ENCODE data around the gene GYG1. TPM values are rescaled to one million over a fixed set of nuclear protein-coding genes. Genes with fewer than 3 reads are reported as not detected.
"Not testable (repeated sequence)": the region's sequence is repeated elsewhere in the genome, so short reads cannot be mapped to it uniquely, and the experiment has no call there.

GYG1 gene
- total RNA-seq, 1 donor from 2014 or later = 33.1 TPM

DNA sequence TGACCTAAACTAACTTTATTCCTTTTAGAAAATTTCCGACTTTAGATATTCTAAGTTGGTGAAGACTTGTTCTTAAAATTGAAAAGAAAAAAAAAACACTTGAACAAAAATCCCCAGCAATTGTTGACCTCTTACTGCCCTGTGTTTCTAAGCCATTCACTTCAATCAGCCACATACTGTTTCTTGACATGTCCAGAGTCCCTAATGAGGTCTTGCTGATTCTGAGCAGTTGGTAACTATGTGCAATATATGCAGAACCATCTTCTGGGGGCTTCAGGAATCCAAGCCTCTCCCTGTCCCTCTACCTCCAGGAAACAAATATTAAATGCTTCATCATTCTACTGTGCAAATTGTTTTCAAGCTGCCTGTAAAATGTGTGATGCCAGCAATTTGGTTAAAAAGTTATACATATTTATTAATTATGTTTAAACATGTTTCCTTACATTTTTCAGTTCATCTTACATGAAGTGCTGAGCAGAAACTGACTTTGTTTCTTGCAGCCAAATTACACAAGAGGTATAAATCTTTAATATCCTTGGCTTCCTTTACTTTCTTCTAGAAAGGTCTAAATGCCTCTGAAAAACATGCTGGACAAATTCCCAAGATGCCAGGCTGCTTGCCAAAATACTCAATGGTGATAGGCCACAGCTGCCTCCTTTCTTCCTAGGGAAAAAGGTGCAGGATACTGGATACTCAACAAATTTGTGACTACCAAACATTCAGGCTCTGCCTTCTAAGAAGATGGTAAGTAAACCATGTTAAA, 19.8 kb upstream of the GYG1 start:
- no peak overlapping the region for H3K4me3 Mint-ChIP-seq
- no peaks in the 10 kb centered on the region for H3K36me3 Mint-ChIP-seq
- H3K27ac Mint-ChIP-seq = no peak overlapping the region
- TF ChIP-seq, protein P1, sequence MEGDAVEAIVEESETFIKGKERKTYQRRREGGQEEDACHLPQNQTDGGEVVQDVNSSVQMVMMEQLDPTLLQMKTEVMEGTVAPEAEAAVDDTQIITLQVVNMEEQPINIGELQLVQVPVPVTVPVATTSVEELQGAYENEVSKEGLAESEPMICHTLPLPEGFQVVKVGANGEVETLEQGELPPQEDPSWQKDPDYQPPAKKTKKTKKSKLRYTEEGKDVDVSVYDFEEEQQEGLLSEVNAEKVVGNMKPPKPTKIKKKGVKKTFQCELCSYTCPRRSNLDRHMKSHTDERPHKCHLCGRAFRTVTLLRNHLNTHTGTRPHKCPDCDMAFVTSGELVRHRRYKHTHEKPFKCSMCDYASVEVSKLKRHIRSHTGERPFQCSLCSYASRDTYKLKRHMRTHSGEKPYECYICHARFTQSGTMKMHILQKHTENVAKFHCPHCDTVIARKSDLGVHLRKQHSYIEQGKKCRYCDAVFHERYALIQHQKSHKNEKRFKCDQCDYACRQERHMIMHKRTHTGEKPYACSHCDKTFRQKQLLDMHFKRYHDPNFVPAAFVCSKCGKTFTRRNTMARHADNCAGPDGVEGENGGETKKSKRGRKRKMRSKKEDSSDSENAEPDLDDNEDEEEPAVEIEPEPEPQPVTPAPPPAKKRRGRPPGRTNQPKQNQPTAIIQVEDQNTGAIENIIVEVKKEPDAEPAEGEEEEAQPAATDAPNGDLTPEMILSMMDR (conservative IDR thresholded peaks at IDR 0.05) = no peak
- no peak for DNase-seq (ENCODE audit: extremely low spot score, unreplicated experiment)
- no peaks in the 10 kb centered on the region for H3K27me3 Mint-ChIP-seq
- H3K4me1 Mint-ChIP-seq (ENCODE audit: unreplicated experiment) = peaks cover 5% of the 10 kb centered on the region
- H3K9me3 Mint-ChIP-seq = no peaks in the 10 kb centered on the region

DNA sequence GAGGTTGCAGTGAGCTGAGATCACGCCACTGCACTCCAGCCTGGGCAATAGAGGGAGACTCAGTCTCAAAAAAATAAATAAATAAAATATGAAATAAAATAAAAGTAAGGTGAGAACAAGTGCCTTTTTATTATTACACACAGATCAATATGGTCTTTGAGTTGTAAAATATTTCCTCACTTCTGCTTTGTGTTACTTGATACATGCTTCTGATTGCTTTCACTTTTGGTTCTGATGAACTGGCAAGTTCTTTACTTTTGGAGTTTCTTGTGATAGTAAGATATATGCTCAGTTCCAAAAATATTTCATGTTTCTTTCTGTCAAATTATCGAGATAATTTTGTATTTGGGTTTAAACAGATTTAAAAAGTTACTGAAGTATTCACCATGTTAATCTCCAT, 16.6 kb upstream of the GYG1 start:
- DNase-seq (ENCODE audit: extremely low spot score, unreplicated experiment) = no peak
- peaks cover 9% of the 10 kb centered on the region for H3K9me3 Mint-ChIP-seq
- H3K4me3 Mint-ChIP-seq = no peak overlapping the region
- TF ChIP-seq, protein P1 (conservative IDR thresholded peaks at IDR 0.05) = no peak
- no peaks in the 10 kb centered on the region for H3K27me3 Mint-ChIP-seq
- H3K27ac Mint-ChIP-seq = no peak overlapping the region
- no peaks in the 10 kb centered on the region for H3K36me3 Mint-ChIP-seq
- peaks cover 5% of the 10 kb centered on the region for H3K4me1 Mint-ChIP-seq (ENCODE audit: unreplicated experiment)

DNA sequence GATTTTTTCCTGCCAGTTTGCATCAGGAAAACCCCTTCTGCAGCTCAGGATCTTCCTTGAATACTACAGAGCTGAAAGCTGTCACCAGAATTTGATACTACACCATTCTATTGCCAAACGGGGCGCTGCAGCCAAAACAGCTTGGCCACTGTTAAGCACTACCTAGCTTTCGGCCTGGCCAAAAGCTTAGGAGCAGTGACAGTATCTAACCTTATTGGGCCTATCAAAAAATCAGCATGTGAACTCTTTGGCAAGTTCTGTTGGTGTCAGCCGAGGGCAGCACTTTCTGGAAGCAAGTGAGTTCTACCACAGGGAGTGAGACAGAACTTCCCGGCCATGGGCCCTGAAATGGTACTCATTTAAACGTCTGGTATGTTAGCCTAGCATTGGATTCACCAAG, 16.1 kb upstream of the GYG1 start:
- TF ChIP-seq, protein P1 (conservative IDR thresholded peaks at IDR 0.05) = no peak
- H3K36me3 Mint-ChIP-seq = no peaks in the 10 kb centered on the region
- no peak overlapping the region for H3K4me3 Mint-ChIP-seq
- no peak for DNase-seq (ENCODE audit: extremely low spot score, unreplicated experiment)
- peaks cover 5% of the 10 kb centered on the region for H3K4me1 Mint-ChIP-seq (ENCODE audit: unreplicated experiment)
- H3K27me3 Mint-ChIP-seq = no peaks in the 10 kb centered on the region
- peaks cover 9% of the 10 kb centered on the region for H3K9me3 Mint-ChIP-seq
- H3K27ac Mint-ChIP-seq = no peak overlapping the region

DNA sequence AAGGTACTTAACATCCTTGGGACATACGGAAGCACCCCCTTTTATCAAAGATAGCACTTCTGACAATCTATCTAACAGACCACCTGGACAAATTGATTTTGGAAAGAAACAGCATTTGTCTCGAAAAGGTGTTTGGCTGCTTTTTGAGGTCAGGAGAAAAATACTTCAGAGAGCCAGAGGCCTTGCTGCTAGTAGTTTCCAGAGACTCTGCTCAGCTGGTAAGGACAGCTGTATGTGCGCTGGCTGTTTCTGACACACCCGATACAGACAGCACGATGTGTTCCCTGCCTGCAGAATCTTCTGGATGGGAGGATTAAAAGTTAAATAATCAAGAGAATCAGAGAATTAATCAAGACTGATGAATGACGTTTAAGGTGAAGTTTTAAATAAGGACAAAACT, 15.6 kb upstream of the GYG1 start:
- Mint-ChIP-seq H3K27me3 (no peaks in the 10 kb centered on the region), H3K9me3 (peaks cover 9% of the 10 kb centered on the region), H3K4me1 (ENCODE audit: unreplicated experiment) (peaks cover 5% of the 10 kb centered on the region), H3K4me3 (no peak overlapping the region), H3K27ac (no peak overlapping the region), H3K36me3 (no peaks in the 10 kb centered on the region)
- TF ChIP-seq, protein P1 (conservative IDR thresholded peaks at IDR 0.05) = no peak
- DNase-seq (ENCODE audit: extremely low spot score, unreplicated experiment) = no peak

DNA sequence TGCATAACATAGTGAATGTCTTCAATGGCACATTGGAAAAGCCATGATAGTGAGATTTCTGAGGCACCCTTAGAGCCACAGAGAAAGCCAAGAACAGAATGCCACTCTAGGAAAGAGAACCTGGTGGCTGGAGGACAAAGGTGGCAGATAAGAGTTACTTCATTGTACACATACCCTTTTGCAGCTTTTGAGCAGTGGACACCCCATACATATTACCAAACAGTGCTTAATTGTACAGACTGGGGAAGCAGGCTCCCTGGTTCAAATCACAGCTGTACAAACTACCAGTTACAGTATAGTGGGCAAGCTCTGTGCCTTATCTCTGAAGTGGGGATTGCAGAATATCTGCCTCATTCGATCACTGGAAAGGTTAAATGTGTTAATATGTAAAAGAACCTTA, 10.1 kb upstream of the GYG1 start:
- Mint-ChIP-seq H3K27me3 (peaks cover 4% of the 10 kb centered on the region), H3K27ac (no peak overlapping the region), H3K9me3 (peaks cover 9% of the 10 kb centered on the region), H3K36me3 (no peaks in the 10 kb centered on the region), H3K4me1 (ENCODE audit: unreplicated experiment) (no peaks in the 10 kb centered on the region), H3K4me3 (no peak overlapping the region)
- TF ChIP-seq, protein P1 (conservative IDR thresholded peaks at IDR 0.05) = no peak
- no peak for DNase-seq (ENCODE audit: extremely low spot score, unreplicated experiment)

DNA sequence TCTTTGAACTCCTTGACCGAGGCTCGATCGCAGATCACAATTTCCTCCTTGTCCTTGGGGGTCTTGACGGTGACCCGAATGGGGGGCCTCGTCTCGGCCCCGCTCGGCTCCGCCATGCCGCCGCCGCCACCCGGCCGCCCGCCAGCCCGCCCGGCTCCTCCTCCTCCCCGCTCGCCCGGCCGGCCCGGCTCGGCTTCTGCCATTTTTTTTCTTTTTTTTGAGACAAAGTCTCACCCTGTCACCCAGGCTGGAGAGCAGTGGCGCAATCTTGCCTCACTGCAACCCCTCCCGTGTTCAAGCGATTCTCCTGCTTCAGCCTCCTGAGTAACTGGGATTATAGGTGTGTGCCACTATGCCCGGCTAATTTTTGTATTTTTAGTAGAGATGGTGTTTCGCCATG, 3.8 kb upstream of the GYG1 start:
- H3K4me3 Mint-ChIP-seq; H3K9me3 Mint-ChIP-seq; H3K27ac Mint-ChIP-seq; H3K27me3 Mint-ChIP-seq; H3K4me1 Mint-ChIP-seq (ENCODE audit: unreplicated experiment); H3K36me3 Mint-ChIP-seq; DNase-seq (ENCODE audit: extremely low spot score, unreplicated experiment): not testable (repeated sequence)

Data from type B pancreatic cell (in vitro differentiated cells).